ENCODE measurements around the gene ERAS. TPM values are rescaled to one million over a fixed set of nuclear protein-coding genes. Genes with fewer than 3 reads are reported as not detected.
A peak's percentile ranks its signal among the peaks of the same experiment; 100 is the strongest.

Gene ERAS
- total RNA-seq, 2 experiments from 2014 or later = not detected

DNA sequence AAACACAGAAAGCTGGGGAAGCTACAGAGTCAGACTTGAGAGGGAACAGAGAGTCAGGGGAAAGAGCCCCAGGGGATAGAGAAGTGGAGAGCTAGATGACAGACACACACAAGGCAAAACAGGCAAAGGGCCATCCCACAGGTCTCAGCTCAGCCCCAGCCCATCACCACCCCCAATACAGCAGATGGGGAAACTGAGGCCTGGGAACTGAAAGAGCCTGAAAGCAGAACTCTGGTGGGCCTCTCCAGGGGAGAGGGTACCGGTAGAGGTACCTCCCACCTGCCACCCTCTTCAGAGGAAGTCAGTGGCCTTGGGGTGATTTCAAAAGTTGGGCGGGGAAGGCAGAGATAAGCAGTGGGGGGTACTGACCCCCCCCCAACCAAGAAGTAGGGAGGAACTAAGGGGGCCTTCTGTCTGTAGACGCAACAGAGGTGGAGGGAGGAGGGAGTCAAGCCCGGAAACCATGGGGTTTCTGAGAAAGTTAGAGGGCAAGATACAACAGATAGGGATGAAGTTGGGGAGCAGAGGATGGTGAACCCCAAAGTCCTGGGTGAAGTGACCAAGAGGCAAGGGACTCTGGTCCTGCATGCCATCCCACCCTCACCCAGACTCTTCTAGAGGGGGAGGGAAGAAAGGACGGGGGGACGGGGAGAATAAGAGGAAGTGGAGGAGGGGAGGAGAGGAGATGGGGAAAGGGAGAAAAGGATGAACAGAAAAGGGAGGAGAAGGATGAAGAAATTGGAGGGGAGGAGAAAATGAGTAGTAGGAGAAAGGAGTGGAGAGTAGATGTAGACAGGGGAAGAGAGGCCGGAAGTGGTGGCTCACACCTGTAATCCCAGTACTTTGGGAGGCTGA is 36.7 kb upstream of the ERAS start:
- Mint-ChIP-seq H3K36me3 (ENCODE audit: low read depth) (no peaks in the 10 kb centered on the region), H3K9me3 (no peaks in the 10 kb centered on the region), H3K27me3 (peaks cover 7% of the 10 kb centered on the region), H3K4me3 (no peak overlapping the region), H3K4me1 (peaks cover 13% of the 10 kb centered on the region), H3K27ac (peak overlapping the region; percentile 76)
- no peak for DNase-seq
- ChIA-PET CTCF (interaction anchor here (0.6 kb wide), 1 partner anchor 8 kb away, joined by 3 read pairs; no protein-coding TSS in a partner anchor), POLR2A (no interaction called here)

DNA sequence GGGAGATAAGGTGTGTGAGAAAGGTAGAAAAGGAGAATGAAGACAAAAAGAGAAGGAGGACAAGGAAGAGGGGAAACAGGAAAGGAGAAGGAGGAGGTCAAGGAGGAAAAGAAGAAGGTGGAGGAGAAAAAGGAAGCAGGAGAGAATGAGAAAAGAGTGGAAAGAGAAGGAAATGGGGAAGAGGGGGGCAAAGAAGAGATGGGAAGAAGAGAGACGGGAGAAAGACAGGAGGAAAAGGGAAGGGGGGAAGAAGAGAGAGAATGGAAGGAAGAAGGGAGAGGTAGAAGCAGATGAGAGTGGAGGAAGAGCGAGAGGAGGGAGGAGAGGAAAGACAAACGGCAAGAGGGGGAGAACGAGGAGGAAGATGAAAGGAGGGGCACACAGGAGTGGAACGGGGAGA is 35.8 kb upstream of the ERAS start:
- Mint-ChIP-seq H3K27me3 (peaks cover 7% of the 10 kb centered on the region), H3K27ac (peak overlapping the region; percentile 41), H3K36me3 (ENCODE audit: low read depth) (no peaks in the 10 kb centered on the region), H3K4me1 (peaks cover 13% of the 10 kb centered on the region), H3K4me3 (no peak overlapping the region), H3K9me3 (no peaks in the 10 kb centered on the region)
- no peak for DNase-seq
- POLR2A ChIA-PET = no interaction called here
- CTCF ChIA-PET = interaction anchor here (0.6 kb wide), 1 partner anchor 14 kb away, joined by 3 read pairs; no protein-coding TSS in a partner anchor

DNA sequence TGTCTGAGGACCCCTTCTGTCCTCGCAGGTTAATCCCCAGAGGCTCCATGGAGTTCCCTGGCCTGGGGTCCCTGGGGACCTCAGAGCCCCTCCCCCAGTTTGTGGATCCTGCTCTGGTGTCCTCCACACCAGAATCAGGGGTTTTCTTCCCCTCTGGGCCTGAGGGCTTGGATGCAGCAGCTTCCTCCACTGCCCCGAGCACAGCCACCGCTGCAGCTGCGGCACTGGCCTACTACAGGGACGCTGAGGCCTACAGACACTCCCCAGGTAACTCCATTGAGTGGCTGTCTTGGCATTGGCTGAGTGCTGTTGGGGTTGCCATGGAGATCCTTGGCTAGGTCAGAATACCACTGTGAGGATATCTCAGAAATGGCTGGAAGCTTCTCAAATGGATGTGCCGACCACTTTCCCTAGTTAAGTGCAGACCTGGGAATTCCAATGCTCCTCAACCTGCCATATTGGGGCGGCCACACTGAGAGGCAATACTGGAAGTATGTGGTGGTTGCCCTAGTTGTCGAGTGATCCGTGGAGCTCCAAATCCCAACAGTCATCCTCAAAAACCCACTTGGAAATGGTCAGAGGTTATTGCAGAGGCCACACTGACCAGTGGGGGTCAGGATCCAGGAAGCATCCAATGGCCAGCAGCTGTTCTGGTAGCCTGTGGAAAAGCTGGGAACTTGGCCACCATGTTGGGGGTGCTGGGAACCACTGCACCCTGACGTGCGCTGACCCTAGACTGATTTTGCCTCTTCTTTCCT is 35.1 kb upstream of the ERAS start:
- no peak for DNase-seq
- Mint-ChIP-seq H3K4me3 (no peak overlapping the region), H3K9me3 (no peaks in the 10 kb centered on the region), H3K27me3 (peaks cover 7% of the 10 kb centered on the region), H3K36me3 (ENCODE audit: low read depth) (no peaks in the 10 kb centered on the region), H3K4me1 (peaks cover 13% of the 10 kb centered on the region), H3K27ac (no peak overlapping the region)
- ChIA-PET POLR2A (interaction anchor here (0.6 kb wide), 1 partner anchor 22 kb away, joined by 3 read pairs; no protein-coding TSS in a partner anchor), CTCF (no interaction called here)

DNA sequence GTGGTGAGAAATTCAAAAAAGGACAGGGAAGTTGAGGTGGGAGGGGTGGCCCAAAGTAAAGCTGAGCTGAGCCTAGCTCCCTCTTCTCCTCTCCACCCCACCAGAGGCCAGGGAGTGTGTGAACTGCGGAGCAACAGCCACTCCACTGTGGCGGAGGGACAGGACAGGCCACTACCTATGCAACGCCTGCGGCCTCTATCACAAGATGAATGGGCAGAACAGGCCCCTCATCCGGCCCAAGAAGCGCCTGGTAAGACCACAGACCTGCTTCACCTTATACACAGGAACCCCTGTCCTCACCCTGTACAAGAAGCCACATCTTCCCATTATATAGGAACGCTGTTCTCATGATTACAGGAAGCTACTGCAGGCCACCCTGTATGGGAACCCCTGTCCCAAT is 34.1 kb upstream of the ERAS start:
- Mint-ChIP-seq H3K27ac (no peak overlapping the region), H3K27me3 (peaks cover 3% of the 10 kb centered on the region), H3K4me3 (no peak overlapping the region), H3K36me3 (ENCODE audit: low read depth) (no peaks in the 10 kb centered on the region), H3K9me3 (no peaks in the 10 kb centered on the region), H3K4me1 (peaks cover 13% of the 10 kb centered on the region)
- POLR2A ChIA-PET = interaction anchor here (0.6 kb wide), 1 partner anchor 23 kb away, joined by 3 read pairs; no protein-coding TSS in a partner anchor
- CTCF ChIA-PET = interaction anchor here (1.1 kb wide), 1 partner anchor 51 kb away, joined by 3 read pairs; no protein-coding TSS in a partner anchor
- no peak for DNase-seq

DNA sequence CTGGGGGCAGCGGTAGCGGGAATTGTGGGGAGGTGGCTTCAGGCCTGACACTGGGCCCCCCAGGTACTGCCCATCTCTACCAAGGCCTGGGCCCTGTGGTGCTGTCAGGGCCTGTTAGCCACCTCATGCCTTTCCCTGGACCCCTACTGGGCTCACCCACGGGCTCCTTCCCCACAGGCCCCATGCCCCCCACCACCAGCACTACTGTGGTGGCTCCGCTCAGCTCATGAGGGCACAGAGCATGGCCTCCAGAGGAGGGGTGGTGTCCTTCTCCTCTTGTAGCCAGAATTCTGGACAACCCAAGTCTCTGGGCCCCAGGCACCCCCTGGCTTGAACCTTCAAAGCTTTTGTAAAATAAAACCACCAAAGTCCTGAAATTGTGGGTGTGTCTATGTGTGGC is 32.4 kb upstream of the ERAS start:
- peaks cover 11% of the 10 kb centered on the region for H3K4me1 Mint-ChIP-seq
- H3K9me3 Mint-ChIP-seq = no peaks in the 10 kb centered on the region
- DNase-seq = no peak
- CTCF ChIA-PET = no interaction called here
- no peaks in the 10 kb centered on the region for H3K36me3 Mint-ChIP-seq (ENCODE audit: low read depth)
- POLR2A ChIA-PET = no interaction called here
- H3K4me3 Mint-ChIP-seq = no peak overlapping the region
- no peak overlapping the region for H3K27ac Mint-ChIP-seq
- no peaks in the 10 kb centered on the region for H3K27me3 Mint-ChIP-seq

DNA sequence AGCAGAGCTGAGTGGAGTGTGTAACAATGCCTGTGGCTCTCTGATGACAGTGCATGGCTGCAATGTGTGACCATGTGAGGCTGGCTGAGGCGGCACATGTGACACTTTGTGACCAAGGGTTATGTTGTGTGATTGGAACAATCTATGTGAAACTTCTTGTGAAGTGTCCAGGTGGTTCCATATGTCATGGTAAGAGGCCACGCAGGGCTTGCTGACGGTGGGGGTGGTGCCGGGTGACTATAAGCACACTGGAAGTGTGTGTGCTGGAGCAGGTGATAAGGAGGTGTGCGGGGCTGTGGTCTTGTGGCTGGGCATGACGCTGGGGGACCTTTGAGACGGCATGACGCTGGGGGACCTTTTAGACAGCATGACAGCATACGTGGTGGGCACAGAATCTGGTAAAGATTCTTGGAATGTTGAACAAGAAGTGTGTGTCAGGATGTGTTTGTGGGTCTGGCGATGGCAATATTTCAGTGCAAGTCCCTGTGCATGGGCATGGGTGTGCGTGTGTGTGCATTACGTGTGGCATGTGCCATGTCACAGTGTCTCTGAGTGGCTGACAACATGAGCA is 31.9 kb upstream of the ERAS start:
- Mint-ChIP-seq H3K9me3 (no peaks in the 10 kb centered on the region), H3K27me3 (no peaks in the 10 kb centered on the region), H3K36me3 (ENCODE audit: low read depth) (no peaks in the 10 kb centered on the region), H3K27ac (peak overlapping the region; percentile 32), H3K4me1 (peaks cover 7% of the 10 kb centered on the region), H3K4me3 (no peak overlapping the region)
- DNase-seq = no peak
- ChIA-PET CTCF (no interaction called here), POLR2A (no interaction called here)

DNA sequence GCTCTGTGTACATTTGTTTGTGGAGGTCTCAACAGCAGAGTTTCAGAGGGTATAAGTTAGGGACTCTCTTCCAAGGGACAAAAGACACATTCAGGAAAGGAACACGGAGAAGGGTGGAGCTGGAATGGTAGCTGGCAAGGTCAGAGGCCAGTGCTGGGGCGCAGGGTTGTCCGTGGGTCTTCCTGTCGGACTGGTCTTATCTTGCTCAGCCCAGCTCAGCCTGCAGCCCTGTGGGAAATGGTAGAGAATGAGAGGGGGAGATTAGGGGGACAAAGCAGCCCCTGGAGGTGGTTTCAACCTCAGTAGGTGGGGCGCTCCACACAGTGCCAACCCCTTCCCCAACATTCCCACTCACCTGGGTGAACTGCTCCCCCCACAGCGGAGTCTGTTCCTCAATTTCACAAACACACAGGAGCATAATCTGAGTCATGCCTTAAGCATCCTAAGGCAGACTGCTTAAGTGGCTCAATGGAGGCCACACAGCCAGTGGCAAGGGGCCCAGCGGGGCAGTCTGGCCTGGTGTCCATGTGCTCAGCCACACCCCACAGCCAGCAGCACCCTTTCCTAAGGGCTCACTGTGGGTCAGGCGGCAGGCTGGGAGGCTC is 31.3 kb upstream of the ERAS start:
- H3K9me3 Mint-ChIP-seq = no peaks in the 10 kb centered on the region
- no peaks in the 10 kb centered on the region for H3K27me3 Mint-ChIP-seq

DNA sequence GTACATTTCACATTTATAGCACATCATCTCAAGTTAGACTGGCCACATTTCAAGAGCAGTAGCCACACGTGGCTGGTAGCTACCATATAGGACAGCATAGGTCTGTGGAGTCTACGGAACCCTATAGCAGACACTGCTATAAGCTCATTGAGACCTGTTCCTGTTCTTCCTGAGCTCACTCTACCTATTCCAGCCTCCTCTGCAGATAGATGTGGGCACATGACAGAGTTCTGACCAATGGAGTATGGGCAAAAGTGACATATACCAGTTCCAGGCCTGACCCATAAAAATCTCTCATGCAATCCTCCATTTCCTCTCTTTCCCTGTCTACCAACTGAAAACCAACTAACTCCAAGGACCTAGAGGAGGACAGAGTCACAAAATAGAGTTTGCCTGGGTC is 28.0 kb upstream of the ERAS start:
- ChIA-PET POLR2A (no interaction called here), CTCF (interaction anchor here (0.6 to 1.0 kb wide), 2 partner anchors 9 to 14 kb away, joined by 3 read pairs; no protein-coding TSS in a partner anchor)
- H3K4me1 Mint-ChIP-seq = peaks cover 21% of the 10 kb centered on the region
- H3K36me3 Mint-ChIP-seq (ENCODE audit: low read depth) = peaks cover 4% of the 10 kb centered on the region
- H3K27me3 Mint-ChIP-seq = no peaks in the 10 kb centered on the region
- DNase-seq = no peak
- H3K9me3 Mint-ChIP-seq = no peaks in the 10 kb centered on the region
- no peak overlapping the region for H3K4me3 Mint-ChIP-seq
- no peak overlapping the region for H3K27ac Mint-ChIP-seq

More for the DNA sequence above, 31.3 kb upstream of the ERAS start:
- Mint-ChIP-seq H3K4me1 (peaks cover 4% of the 10 kb centered on the region), H3K36me3 (ENCODE audit: low read depth) (no peaks in the 10 kb centered on the region), H3K4me3 (no peak overlapping the region), H3K27ac (no peak overlapping the region)
- no peak for DNase-seq
- ChIA-PET CTCF (interaction anchor here (1.1 kb wide), 1 partner anchor 9 kb away, joined by 3 read pairs; the partner anchor contains the start of gene GATA1), POLR2A (no interaction called here)

DNA sequence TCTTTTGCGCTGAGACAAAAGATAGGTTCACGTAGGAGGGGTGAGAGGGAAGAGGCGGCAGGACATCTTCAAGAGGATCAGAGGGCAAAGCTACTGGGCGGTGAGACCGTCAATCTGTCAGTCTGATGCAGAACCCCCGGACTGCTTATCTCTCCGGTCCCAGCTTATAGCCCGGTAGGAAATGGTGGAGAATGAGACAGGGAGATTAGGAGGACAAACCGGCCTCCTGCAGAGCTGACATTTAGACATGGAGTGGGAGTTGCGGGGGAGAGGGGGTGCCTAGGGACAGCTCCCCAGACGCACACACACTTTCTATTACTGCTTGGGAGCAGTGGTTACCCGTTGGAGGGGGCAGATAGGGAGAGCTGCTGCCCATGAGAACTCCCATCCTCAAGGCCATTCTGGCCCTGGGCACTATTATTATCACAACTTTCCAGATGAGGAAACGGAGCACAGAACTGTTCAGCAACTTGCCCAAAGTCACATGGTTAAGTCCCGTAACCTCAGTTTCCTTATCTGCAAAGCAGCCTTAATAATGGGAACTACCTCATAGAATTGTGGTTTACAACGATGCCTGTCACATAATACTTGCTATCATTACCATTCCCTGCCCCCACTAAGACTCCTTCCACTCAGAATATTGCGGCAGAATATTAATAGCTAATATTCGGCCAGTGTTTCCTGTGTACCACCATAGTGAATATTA is 25.6 kb upstream of the ERAS start:
- H3K4me3 Mint-ChIP-seq = peak overlapping the region; percentile 87
- peaks cover 16% of the 10 kb centered on the region for H3K36me3 Mint-ChIP-seq (ENCODE audit: low read depth)
- peak overlapping the region; percentile 98 for H3K27ac Mint-ChIP-seq
- peaks cover 30% of the 10 kb centered on the region for H3K4me1 Mint-ChIP-seq
- no peaks in the 10 kb centered on the region for H3K9me3 Mint-ChIP-seq
- POLR2A ChIA-PET = no interaction called here
- CTCF ChIA-PET = no interaction called here
- peak; percentile 5 for DNase-seq
- no peaks in the 10 kb centered on the region for H3K27me3 Mint-ChIP-seq

DNA sequence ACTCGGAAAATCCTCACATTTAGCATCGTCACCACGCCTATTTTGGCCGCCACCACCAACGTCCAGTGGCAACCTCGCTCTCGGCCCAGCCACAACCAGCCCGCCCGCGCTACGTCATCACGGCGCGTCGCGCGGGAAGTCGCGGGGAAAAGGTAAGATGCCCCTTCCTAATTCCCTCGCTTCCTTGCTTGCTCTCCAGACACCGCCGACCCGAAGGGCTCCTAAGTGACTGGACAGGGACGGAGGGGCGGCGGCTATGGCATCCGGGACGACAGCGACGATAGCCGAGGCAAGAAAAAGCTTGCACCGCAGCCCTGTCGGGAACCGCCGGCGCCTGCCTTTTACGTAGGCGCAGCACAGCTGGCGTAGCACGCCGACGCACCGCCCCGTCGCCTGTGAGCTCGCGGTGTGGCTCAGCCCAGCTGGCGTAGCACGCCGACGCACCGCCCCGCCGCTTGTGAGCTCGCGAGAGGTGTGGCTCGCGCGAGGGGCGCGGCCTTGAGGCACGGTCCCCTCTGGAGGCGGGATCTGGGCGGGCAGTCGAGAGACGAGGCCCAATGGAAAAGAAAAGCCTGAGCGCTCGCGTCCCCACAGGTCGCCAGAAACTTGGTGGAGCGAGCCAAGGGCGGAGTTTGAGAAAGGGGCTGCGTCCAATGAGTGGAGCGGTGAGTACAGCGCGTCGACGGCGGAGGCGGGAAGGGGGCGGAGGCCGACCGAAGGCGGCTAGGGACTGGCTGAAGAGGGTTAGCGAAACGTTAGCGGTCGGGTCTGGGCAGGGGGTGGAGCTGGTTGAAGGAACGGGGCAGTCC is 24.8 kb upstream of the ERAS start, which contains the start of gene HDAC6:
TSS of gene HDAC6 (plus strand) at position 788 of the 809 bp plus-strand sequence. CDS start 626 bp downstream, outside the sequence.
- Mint-ChIP-seq H3K27ac (peak within 1 kb of the TSS; percentile 98), H3K36me3 (ENCODE audit: low read depth) (peaks cover 18% of the 10 kb centered on the region), H3K27me3 (no peaks in the 10 kb centered on the region), H3K4me1 (peaks cover 30% of the 10 kb centered on the region), H3K4me3 (peak within 1 kb of the TSS; percentile 87), H3K9me3 (no peaks in the 10 kb centered on the region)
- peak; percentile 95 for DNase-seq
- POLR2A ChIA-PET = no interaction called here
- CTCF ChIA-PET = no interaction called here

DNA sequence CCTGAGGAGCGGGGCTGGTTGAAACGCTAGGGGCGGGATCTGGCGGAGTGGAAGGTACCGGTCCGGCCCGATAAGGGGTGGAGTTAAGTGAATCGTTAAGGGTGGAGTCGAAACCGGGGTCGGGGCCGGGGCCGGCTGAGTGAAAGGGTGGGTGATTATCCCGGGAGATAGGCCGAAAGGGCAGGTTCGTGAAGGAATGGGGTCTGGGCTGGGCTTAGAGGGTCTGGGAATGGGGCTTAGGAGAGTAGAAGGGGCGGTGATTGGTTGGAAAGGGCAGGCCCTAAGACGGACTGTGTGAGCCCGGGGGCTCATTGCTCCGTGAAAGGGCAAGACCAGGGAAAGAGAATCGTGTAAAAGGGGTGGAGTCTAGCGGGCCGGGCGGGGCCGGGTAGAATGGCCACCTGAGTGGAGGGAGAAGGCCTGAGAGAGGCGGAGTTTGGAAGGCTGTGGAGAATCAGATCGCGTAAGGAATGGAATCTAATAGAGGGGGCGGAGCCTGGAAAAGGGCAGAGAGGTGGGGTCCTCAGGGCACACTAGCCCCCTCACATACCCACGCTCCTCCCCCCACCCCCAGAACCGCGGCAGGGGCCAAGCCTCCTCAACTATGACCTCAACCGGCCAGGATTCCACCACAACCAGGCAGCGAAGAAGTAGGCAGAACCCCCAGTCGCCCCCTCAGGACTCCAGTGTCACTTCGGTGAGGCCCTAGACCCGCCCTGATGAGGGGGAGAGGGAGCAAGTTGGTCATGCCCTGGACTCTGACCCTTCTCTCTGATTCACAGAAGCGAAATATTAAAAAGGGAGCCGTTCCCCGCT is 24.0 kb upstream of the ERAS start:
- DNase-seq = peak; percentile 68
- Mint-ChIP-seq H3K9me3 (no peaks in the 10 kb centered on the region), H3K27me3 (no peaks in the 10 kb centered on the region), H3K4me3 (peak overlapping the region; percentile 87), H3K27ac (peak overlapping the region; percentile 98), H3K36me3 (ENCODE audit: low read depth) (peaks cover 18% of the 10 kb centered on the region), H3K4me1 (peaks cover 30% of the 10 kb centered on the region)
- POLR2A ChIA-PET = no interaction called here
- CTCF ChIA-PET = no interaction called here
